ENCODE data around the gene MTFR2.

Gene MTFR2

GRCh38 chr6:136249811-136250685 is at the start of gene MTFR2:
Gene MTFR2, minus strand, starts transcription at chr6:136250311. Its CDS starts 1,212 bp downstream, at chr6:136249099.
- DNase-seq (ENCODE audit: low read depth in 2 of 3, low spot score in 2 of 3), result peak; percentile 47 to 80 (median 77)

GRCh38 chr6:136294621-136295020 is 44.5 kb upstream of the MTFR2 start:
- no peak for DNase-seq (ENCODE audit: low read depth in 2 of 3, low spot score in 2 of 3)

GRCh38 chr6:136290410-136291010 is 40.4 kb upstream of the MTFR2 start:
- peak; percentile 24 to 44 (median 32) for DNase-seq (ENCODE audit: low read depth in 2 of 3, low spot score in 2 of 3)

- DNase-seq (ENCODE audit: low read depth in 2 of 3, low spot score in 2 of 3), result peak; percentile 91 to 98 (median 97)
These were observed 39.7 kb upstream of the MTFR2 start, which contains the start of gene BCLAF1 for GRCh38 chr6:136289579-136290409. Gene BCLAF1, minus strand, starts transcription at chr6:136289846. Its CDS starts 9,980 bp downstream, at chr6:136279866.

GRCh38 chr6:136289327-136289578 is 39.1 kb upstream of the MTFR2 start:
- peak; percentile 79 to 84 (median 81) for DNase-seq (ENCODE audit: low read depth in 2 of 3, low spot score in 2 of 3)

GRCh38 chr6:136288566-136289326 is 38.6 kb upstream of the MTFR2 start:
- DNase-seq (ENCODE audit: low read depth in 2 of 3, low spot score in 2 of 3), result peak; percentile 29 to 60 (median 57)

- no peak for DNase-seq (ENCODE audit: low read depth in 2 of 3, low spot score in 2 of 3)
These were observed 34.8 kb upstream of the MTFR2 start for GRCh38 chr6:136284909-136285308.

GRCh38 chr6:136282906-136283305 is 32.8 kb upstream of the MTFR2 start:
- DNase-seq (ENCODE audit: low read depth in 2 of 3, low spot score in 2 of 3), result no peak

- DNase-seq (ENCODE audit: low read depth in 2 of 3, low spot score in 2 of 3), result no peak
These were observed 30.0 kb upstream of the MTFR2 start for GRCh38 chr6:136280032-136280609.

GRCh38 chr6:136274062-136274461 is 24.0 kb upstream of the MTFR2 start:
- DNase-seq (ENCODE audit: low read depth in 2 of 3, low spot score in 2 of 3), result no peak

GRCh38 chr6:136265101-136265500 is 15.0 kb upstream of the MTFR2 start:
- no peak for DNase-seq (ENCODE audit: low read depth in 2 of 3, low spot score in 2 of 3)

GRCh38 chr6:136262940-136263339 is 12.8 kb upstream of the MTFR2 start:
- DNase-seq (ENCODE audit: low read depth in 2 of 3, low spot score in 2 of 3), result no peak

GRCh38 chr6:136254851-136255466 is 4.8 kb upstream of the MTFR2 start:
- no peak for DNase-seq (ENCODE audit: low read depth in 2 of 3, low spot score in 2 of 3)

- no peak for DNase-seq (ENCODE audit: low read depth in 2 of 3, low spot score in 2 of 3)
These were observed 3.6 kb upstream of the MTFR2 start for GRCh38 chr6:136253734-136254133.

GRCh38 chr6:136252441-136252840 is 2.3 kb upstream of the MTFR2 start:
- DNase-seq (ENCODE audit: low read depth in 2 of 3, low spot score in 2 of 3), result no peak

GRCh38 chr6:136251394-136251793 is 1.3 kb upstream of the MTFR2 start:
- no peak for DNase-seq (ENCODE audit: low read depth in 2 of 3, low spot score in 2 of 3)

GRCh38 chr6:136250686-136251008 is 536 bp upstream of the MTFR2 start:
- DNase-seq (ENCODE audit: low read depth in 2 of 3, low spot score in 2 of 3), result no peak

GRCh38 chr6:136249336-136249735 is 775 bp downstream of the MTFR2 start:
- DNase-seq (ENCODE audit: low read depth in 2 of 3, low spot score in 2 of 3), result no peak

- DNase-seq (ENCODE audit: low read depth in 2 of 3, low spot score in 2 of 3), result no peak
These were observed 6.0 kb downstream of the MTFR2 start for GRCh38 chr6:136244061-136244616.
